Measurements from ENCODE around the gene CINP.

The CINP gene
- total RNA-seq, result 12.5 to 41.1 (median 22.2) reads per million in 3 experiments

- peak; percentile 91 for DNase-seq
Measured at GRCh38 chr14:102362545-102363181, at the start of gene CINP, which contains the start of gene TECPR2. Gene CINP, minus strand, starts transcription at chr14:102362890. Its CDS starts 39 bp downstream, at chr14:102362851. Gene TECPR2, plus strand, starts transcription at chr14:102362941. Its CDS starts 13,781 bp downstream, at chr14:102376722.

- no peak for DNase-seq
Measured at GRCh38 chr14:102408724-102409123, 46.0 kb upstream of the CINP start.

GRCh38 chr14:102407258-102407657 is 44.6 kb upstream of the CINP start:
- no peak for DNase-seq

GRCh38 chr14:102403028-102403427 is 40.3 kb upstream of the CINP start:
- no peak for DNase-seq

GRCh38 chr14:102396521-102396920 is 33.8 kb upstream of the CINP start:
- no peak for DNase-seq

- peak; percentile 25 for DNase-seq
Measured at GRCh38 chr14:102394717-102395375, 32.2 kb upstream of the CINP start.

GRCh38 chr14:102392506-102392905 is 29.8 kb upstream of the CINP start:
- DNase-seq, result no peak

- no peak for DNase-seq
Measured at GRCh38 chr14:102390064-102390855, 27.6 kb upstream of the CINP start.

GRCh38 chr14:102389246-102389645 is 26.6 kb upstream of the CINP start:
- DNase-seq, result no peak

GRCh38 chr14:102387086-102387485 is 24.4 kb upstream of the CINP start:
- no peak for DNase-seq

- DNase-seq, result no peak
Measured at GRCh38 chr14:102378830-102379229, 16.1 kb upstream of the CINP start.

- no peak for DNase-seq
Measured at GRCh38 chr14:102377696-102378095, 15.0 kb upstream of the CINP start.

GRCh38 chr14:102375119-102375518 is 12.4 kb upstream of the CINP start:
- DNase-seq, result no peak

GRCh38 chr14:102374264-102374663 is 11.6 kb upstream of the CINP start:
- DNase-seq, result no peak

- DNase-seq, result no peak
Measured at GRCh38 chr14:102373110-102373509, 10.4 kb upstream of the CINP start.

GRCh38 chr14:102371361-102371760 is 8.7 kb upstream of the CINP start:
- no peak for DNase-seq

GRCh38 chr14:102370305-102370809 is 7.7 kb upstream of the CINP start:
- DNase-seq, result no peak

GRCh38 chr14:102363182-102363943 is 673 bp upstream of the CINP start:
- DNase-seq, result no peak

GRCh38 chr14:102362084-102362483 is 606 bp downstream of the CINP start:
- no peak for DNase-seq

- DNase-seq, result no peak
Measured at GRCh38 chr14:102360388-102360787, 2.3 kb downstream of the CINP start.

- no peak for DNase-seq
Measured at GRCh38 chr14:102359341-102359740, 3.3 kb downstream of the CINP start.

GRCh38 chr14:102356280-102356679 is 6.4 kb downstream of the CINP start:
- no peak for DNase-seq

All from central memory CD4-positive, alpha-beta T cell (primary cell).